HL-60 (cell line): ENCODE data around the gene MBTD1.

Experiments
- DNase-seq, 2 experiments: peaks; one replicate each; pipeline ENCODE4 v3.0.0-alpha.2; 2010 to 2020; ENCODE audit warnings: low read depth in 1 of 2, low spot score in 1 of 2
- H3K27ac ChIP-seq: fragments of 250-450 bp; sonication (Bioruptor Pico); replicated peaks from 2 replicates; pipeline ENCODE4 v1.5.1; 2020; ENCODE audit warnings: mild to moderate bottlenecking, moderate library complexity
- H3K27me3 ChIP-seq: fragments of 250-450 bp; sonication (Bioruptor Pico); 2 replicates; pipeline ENCODE4 v1.5.1; 2021; ENCODE audit warnings: mild to moderate bottlenecking, moderate library complexity; ENCODE audit not compliant: insufficient read depth, poor library complexity, severe bottlenecking
- H3K4me3 ChIP-seq: replicated peaks from 2 replicates; pipeline ENCODE4 v1.5.1; 2011; ENCODE audit warnings: mild to moderate bottlenecking, control low read depth, low read length; ENCODE audit not compliant: insufficient read depth
- CTCF ChIP-seq: IDR thresholded peaks from one replicate; pipeline ENCODE4 v1.5.1; 2011; ENCODE audit warnings: low read length, control low read depth, inconsistent platforms; ENCODE audit not compliant: insufficient read depth
- GABPA ChIP-seq: IDR thresholded peaks from 2 replicates; pipeline ENCODE4 v1.6.1; 2012; ENCODE audit warnings: low read depth
- POLR2AphosphoS5 ChIP-seq: IDR thresholded peaks from 2 replicates; pipeline ENCODE4 v1.6.1; 2012; ENCODE audit warnings: low read depth
- REST ChIP-seq: IDR thresholded peaks from 2 replicates; pipeline ENCODE4 v1.6.1; 2012; ENCODE audit warnings: low read depth; ENCODE audit not compliant: insufficient replicate concordance
- SPI1 ChIP-seq: IDR thresholded peaks from 2 replicates; pipeline ENCODE4 v1.6.1; 2012; ENCODE audit warnings: low read depth, mild to moderate bottlenecking, borderline replicate concordance

Gene MBTD1

GRCh38 chr17:51165680-51166197, 94.1 kb downstream of the MBTD1 start:
- Histone ChIP-seq H3K4me3 (peak overlapping the region; percentile 77), H3K27me3 (no peaks in the 10 kb centered on the region), H3K27ac (peak overlapping the region; percentile 93)
- TF ChIP-seq POLR2AphosphoS5 (no peak), REST (no peak), CTCF (no peak), SPI1 (no peak), GABPA (no peak)
- DNase-seq: no peak

GRCh38 chr17:51164911-51165679, 94.8 kb downstream of the MBTD1 start:
- H3K27me3 ChIP-seq: no peaks in the 10 kb centered on the region
- peak overlapping the region; percentile 77 for H3K4me3 ChIP-seq
- peak in 1 of 2 experiments; percentile 20 for DNase-seq
- peak overlapping the region; percentile 93; the same call in 1 of the 2 replicates for H3K27ac ChIP-seq
- no peak for TF ChIP-seq CTCF
- no peak for TF ChIP-seq SPI1
- no peak for TF ChIP-seq GABPA
- no peak; the same call in 1 of the 2 replicates for TF ChIP-seq POLR2AphosphoS5
- TF ChIP-seq REST: no peak

- DNase-seq: no peak
- Histone ChIP-seq H3K4me3 (no peak overlapping the region), H3K27ac (no peak overlapping the region), H3K27me3 (no peaks in the 10 kb centered on the region)
- TF ChIP-seq GABPA: no peak
- no peak for TF ChIP-seq SPI1
- TF ChIP-seq CTCF: no peak
- no peak for TF ChIP-seq POLR2AphosphoS5
- no peak for TF ChIP-seq REST
Measured at GRCh38 chr17:51161541-51161940, 98.3 kb downstream of the MBTD1 start.
